Ascending aorta (tissue), 2 donors: ENCODE measurements around the gene VPS51. TPM values are rescaled to one million over a fixed set of nuclear protein-coding genes. Genes with fewer than 3 reads are reported as not detected.

Experiments used
- DNase-seq, 2 donors: peaks; one replicate each; pipeline ENCODE4 v3.0.0-alpha.2; 2019; ENCODE audit warnings: low spot score in 2 of 2
- H3K27ac ChIP-seq, 2 donors: fragments of 200-600 bp; sonication (generic); one replicate each; pipeline ENCODE4 v1.5.1; 2016 to 2017; ENCODE audit warnings: mild to moderate bottlenecking in 1 of 2
- H3K27me3 ChIP-seq: fragments of 200-600 bp; sonication (generic); one replicate; pipeline ENCODE4 v1.5.1; 2017
- H3K36me3 ChIP-seq, 2 donors: fragments of 200-600 bp; sonication (generic); one replicate each; pipeline ENCODE4 v1.5.1; 2016
- H3K4me1 ChIP-seq, 2 donors: fragments of 200-600 bp; sonication (generic); one replicate each; pipeline ENCODE4 v1.5.1; 2016 to 2017; ENCODE audit warnings: mild to moderate bottlenecking in 1 of 2
- H3K4me3 ChIP-seq, 2 donors: fragments of 200-600 bp; sonication (generic); one replicate each; pipeline ENCODE4 v1.5.1; 2016 to 2017; ENCODE audit warnings: mild to moderate bottlenecking in 1 of 2
- H3K9me3 ChIP-seq, 2 donors: fragments of 200-600 bp; sonication (generic); one replicate each; pipeline ENCODE4 v1.5.1; 2016
- CTCF ChIP-seq, 3 experiments: fragments of 200-600 bp in 2 of 3; fragments of 450-650 bp in 1 of 3; sonication (generic) in 2 of 3; IDR thresholded peaks; one replicate each; pipeline ENCODE4 v1.5.1; 2016 to 2019; ENCODE audit warnings: antibody characterized with exemption in 3 of 3, mild to moderate bottlenecking in 1 of 3, moderate library complexity in 1 of 3
- intact Hi-C: fragments of 100-400 bp; cut with DNase I; formaldehyde crosslinking; loops from one replicate; pipeline ENCODE4 v1.15.1; 2023
- total RNA-seq: library from RNA; depleted of rRNA; stranded (reverse); fragments of >200 nt; gene quantifications from one replicate; pipeline ENCODE4 v1.1.0, GENCODE V29; 2016

Gene VPS51
- total RNA-seq, 1 donor from 2014 or later, result 226 TPM

GRCh38 chr11:65150509-65151299 is 54.7 kb downstream of the VPS51 start:
- Histone ChIP-seq H3K4me3 (peak overlapping the region in 1 of 2 donors; percentile 19), H3K36me3 (no peaks in the 10 kb centered on the region), H3K27me3 (no peaks in the 10 kb centered on the region), H3K9me3 (no peaks in the 10 kb centered on the region), H3K4me1 (peaks cover 0 to 11% of the 10 kb centered on the region in 2 donors), H3K27ac (peak overlapping the region; percentile 68 to 73)
- TF ChIP-seq CTCF (IDR thresholded peaks at IDR 0.05), result no peak
- peak; percentile 90 to 96 for DNase-seq
- intact Hi-C loops, result loop anchor here (2.0 kb wide), 1 partner anchor 16 kb away; the partner anchor contains the start of gene SYVN1

GRCh38 chr11:65151331-65151899 is 55.4 kb downstream of the VPS51 start:
- H3K4me3 ChIP-seq, result no peak overlapping the region

GRCh38 chr11:65152122-65152521 is 56.1 kb downstream of the VPS51 start:
- peak overlapping the region in 1 of 2 donors; percentile 6 for H3K27ac ChIP-seq

More at GRCh38 chr11:65151331-65151899, 55.4 kb downstream of the VPS51 start:
- Histone ChIP-seq H3K27me3 (no peaks in the 10 kb centered on the region), H3K27ac (peak overlapping the region; percentile 68 to 73), H3K9me3 (no peaks in the 10 kb centered on the region), H3K4me1 (peaks cover 0 to 11% of the 10 kb centered on the region in 2 donors), H3K36me3 (no peaks in the 10 kb centered on the region)
- no peak for TF ChIP-seq CTCF (IDR thresholded peaks at IDR 0.05)
- peak in 1 of 2 donors; percentile 40 for DNase-seq
- intact Hi-C loops, result loop anchor here (2.0 kb wide), 1 partner anchor 17 kb away; the partner anchor contains the start of gene SYVN1

GRCh38 chr11:65156256-65156655 is 60.2 kb downstream of the VPS51 start:
- no peak for TF ChIP-seq CTCF (IDR thresholded peaks at IDR 0.05)
- H3K27ac ChIP-seq, result no peak overlapping the region
- DNase-seq, result no peak
- H3K36me3 ChIP-seq, result no peaks in the 10 kb centered on the region
- H3K9me3 ChIP-seq, result no peaks in the 10 kb centered on the region
- intact Hi-C loops, result no loop called here
- H3K4me1 ChIP-seq, result no peaks in the 10 kb centered on the region
- H3K27me3 ChIP-seq, result no peaks in the 10 kb centered on the region
- H3K4me3 ChIP-seq, result no peak overlapping the region

More at GRCh38 chr11:65152122-65152521, 56.1 kb downstream of the VPS51 start:
- Histone ChIP-seq H3K36me3 (no peaks in the 10 kb centered on the region), H3K4me3 (no peak overlapping the region), H3K27me3 (no peaks in the 10 kb centered on the region), H3K4me1 (peaks cover 0 to 11% of the 10 kb centered on the region in 2 donors), H3K9me3 (no peaks in the 10 kb centered on the region)
- intact Hi-C loops, result no loop called here
- no peak for TF ChIP-seq CTCF (IDR thresholded peaks at IDR 0.05)
- no peak for DNase-seq

- H3K36me3 ChIP-seq, result no peaks in the 10 kb centered on the region
- no peak overlapping the region for H3K4me3 ChIP-seq
Measured at GRCh38 chr11:65156926-65157325, 60.9 kb downstream of the VPS51 start.

More at GRCh38 chr11:65156926-65157325, 60.9 kb downstream of the VPS51 start:
- intact Hi-C loops, result no loop called here
- peak in 1 of 2 donors; percentile 57 for DNase-seq
- no peaks in the 10 kb centered on the region for H3K4me1 ChIP-seq
- no peaks in the 10 kb centered on the region for H3K9me3 ChIP-seq
- H3K27me3 ChIP-seq, result no peaks in the 10 kb centered on the region
- no peak overlapping the region for H3K27ac ChIP-seq
- no peak for TF ChIP-seq CTCF (IDR thresholded peaks at IDR 0.05)
